ENCODE measurements around the gene MBNL1.

Gene MBNL1

GRCh38 chr3:152255290-152255689 is 13.4 kb upstream of the MBNL1 start:
- no peak overlapping the region for H2AFZ ChIP-seq (ENCODE audit: low read depth, low read length)
- H3K9ac ChIP-seq (ENCODE audit: low read depth, low read length): no peak overlapping the region
- H3K4me1 ChIP-seq (ENCODE audit: insufficient read depth, low read length): peaks cover 95% of the 10 kb centered on the region
- H3K27ac ChIP-seq (ENCODE audit: low read length): peak overlapping the region; percentile 63
- 0 out of 4 replicates have a peak overlapping the region, but pooled peaks of 1 of the 2 experiments have one; percentile 4 for H3K4me3 ChIP-seq (ENCODE audit: low read depth in 1 of 2, low read length in 2 of 2)
- H3K4me2 ChIP-seq (ENCODE audit: insufficient read depth, low read length): peak overlapping the region; percentile 56
- H3K79me2 ChIP-seq (ENCODE audit: insufficient read depth, low read length): peaks cover 97% of the 10 kb centered on the region
- H3K9me3 ChIP-seq (ENCODE audit: insufficient read depth, low read length, severe bottlenecking): no peaks in the 10 kb centered on the region
- peaks cover 9% of the 10 kb centered on the region; the same call in 1 of the 2 replicates for H4K20me1 ChIP-seq (ENCODE audit: insufficient read depth, low read length)
- DNase-seq (no peak), ATAC-seq (ENCODE audit: insufficient read depth, low read depth) (peak; percentile 64)
- H3K27me3 ChIP-seq (ENCODE audit: insufficient read depth, low read length, poor library complexity): no peaks in the 10 kb centered on the region
- H3K36me3 ChIP-seq (ENCODE audit: insufficient read depth, low read length): peaks cover 10% of the 10 kb centered on the region; the same call in 1 of the 2 replicates
- TF ChIP-seq EZH2 (IDR thresholded peaks at IDR 0.05; ENCODE audit: borderline replicate concordance, low read depth, low read length, severe bottlenecking): no peak
- TF ChIP-seq, protein P1, sequence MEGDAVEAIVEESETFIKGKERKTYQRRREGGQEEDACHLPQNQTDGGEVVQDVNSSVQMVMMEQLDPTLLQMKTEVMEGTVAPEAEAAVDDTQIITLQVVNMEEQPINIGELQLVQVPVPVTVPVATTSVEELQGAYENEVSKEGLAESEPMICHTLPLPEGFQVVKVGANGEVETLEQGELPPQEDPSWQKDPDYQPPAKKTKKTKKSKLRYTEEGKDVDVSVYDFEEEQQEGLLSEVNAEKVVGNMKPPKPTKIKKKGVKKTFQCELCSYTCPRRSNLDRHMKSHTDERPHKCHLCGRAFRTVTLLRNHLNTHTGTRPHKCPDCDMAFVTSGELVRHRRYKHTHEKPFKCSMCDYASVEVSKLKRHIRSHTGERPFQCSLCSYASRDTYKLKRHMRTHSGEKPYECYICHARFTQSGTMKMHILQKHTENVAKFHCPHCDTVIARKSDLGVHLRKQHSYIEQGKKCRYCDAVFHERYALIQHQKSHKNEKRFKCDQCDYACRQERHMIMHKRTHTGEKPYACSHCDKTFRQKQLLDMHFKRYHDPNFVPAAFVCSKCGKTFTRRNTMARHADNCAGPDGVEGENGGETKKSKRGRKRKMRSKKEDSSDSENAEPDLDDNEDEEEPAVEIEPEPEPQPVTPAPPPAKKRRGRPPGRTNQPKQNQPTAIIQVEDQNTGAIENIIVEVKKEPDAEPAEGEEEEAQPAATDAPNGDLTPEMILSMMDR (IDR thresholded peaks at IDR 0.05; ENCODE audit: borderline replicate concordance, extremely low read depth, low read length, poor library complexity, severe bottlenecking): no peak

DNA sequence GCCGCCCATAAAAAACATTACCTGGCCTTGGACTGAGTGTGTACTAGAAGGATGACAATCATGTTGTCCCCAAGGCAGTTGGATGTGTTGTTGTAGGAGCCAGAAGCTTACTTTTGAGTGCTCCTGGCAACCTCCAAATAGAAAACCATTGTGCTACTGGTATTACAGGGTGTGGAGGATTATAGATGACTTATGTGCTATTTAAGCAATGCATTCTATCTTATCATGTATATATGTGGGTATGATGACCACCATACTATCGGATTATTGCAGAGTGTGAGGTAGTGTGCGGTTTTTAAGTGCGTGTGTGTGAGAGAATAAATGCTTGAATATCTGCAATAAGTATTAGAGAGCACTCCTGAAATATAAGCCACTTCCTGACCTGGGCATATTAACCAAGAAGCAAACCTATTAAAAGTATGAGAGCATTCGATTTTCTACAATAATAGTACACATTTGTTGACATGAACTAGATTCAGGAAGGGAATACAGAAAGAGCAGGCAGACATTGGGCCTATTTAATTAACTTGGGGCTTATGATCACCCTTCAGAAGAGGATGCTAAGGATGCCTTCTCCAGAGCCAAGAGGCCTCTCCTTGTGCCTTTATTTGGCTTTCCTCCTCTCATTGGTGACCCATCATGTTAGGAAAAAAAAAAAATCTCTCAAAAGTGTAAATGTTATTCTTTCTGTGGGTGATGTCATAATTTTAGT is 11.7 kb upstream of the MBNL1 start:
- peak overlapping the region; percentile 71 for H3K27ac ChIP-seq (ENCODE audit: low read length)
- H2AFZ ChIP-seq (ENCODE audit: low read depth, low read length): no peak overlapping the region
- H3K9ac ChIP-seq (ENCODE audit: low read depth, low read length): peak overlapping the region; percentile 36
- H3K9me3 ChIP-seq (ENCODE audit: insufficient read depth, low read length, severe bottlenecking): no peaks in the 10 kb centered on the region
- peak overlapping the region; percentile 56 for H3K4me2 ChIP-seq (ENCODE audit: insufficient read depth, low read length)
- peaks cover 98% of the 10 kb centered on the region for H3K4me1 ChIP-seq (ENCODE audit: insufficient read depth, low read length)
- H3K4me3 ChIP-seq (ENCODE audit: low read depth in 1 of 2, low read length in 2 of 2): peak overlapping the region in 1 of 2 experiments; percentile 33; a peak in 2 of 4 replicates
- peaks cover 100% of the 10 kb centered on the region for H3K79me2 ChIP-seq (ENCODE audit: insufficient read depth, low read length)
- no peak for DNase-seq
- H3K36me3 ChIP-seq (ENCODE audit: insufficient read depth, low read length): peaks cover 17% of the 10 kb centered on the region; the same call in 1 of the 2 replicates
- TF ChIP-seq, protein P1 (IDR thresholded peaks at IDR 0.05; ENCODE audit: borderline replicate concordance, extremely low read depth, low read length, poor library complexity, severe bottlenecking): no peak
- TF ChIP-seq EZH2 (IDR thresholded peaks at IDR 0.05; ENCODE audit: borderline replicate concordance, low read depth, low read length, severe bottlenecking): no peak
- H4K20me1 ChIP-seq (ENCODE audit: insufficient read depth, low read length): peaks cover 9% of the 10 kb centered on the region; the same call in 1 of the 2 replicates
- no peaks in the 10 kb centered on the region for H3K27me3 ChIP-seq (ENCODE audit: insufficient read depth, low read length, poor library complexity)
- ATAC-seq (ENCODE audit: insufficient read depth, low read depth): peak; percentile 28

DNA sequence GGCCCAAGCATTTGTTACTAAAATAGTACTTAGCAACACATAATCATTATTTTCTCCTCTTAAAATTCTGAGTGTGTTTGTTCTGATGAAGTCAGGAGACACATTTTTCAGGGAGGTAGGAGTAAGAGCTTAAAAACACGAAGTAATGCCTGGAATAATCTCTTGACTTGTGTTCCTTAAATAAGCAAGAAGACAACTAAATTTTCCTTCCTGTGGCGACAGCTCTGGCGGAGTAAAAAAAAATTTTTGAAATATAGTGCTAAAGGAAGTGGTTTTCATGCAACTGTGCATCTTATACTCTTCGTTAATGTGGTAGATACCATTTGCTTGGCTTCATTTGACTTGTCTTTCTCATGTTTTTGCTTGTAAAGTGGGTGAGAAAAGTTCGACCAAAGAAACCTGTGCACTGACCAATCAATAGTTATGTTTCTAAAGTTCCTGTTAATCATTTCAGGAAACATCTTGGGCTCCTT is 11.1 kb upstream of the MBNL1 start:
- Histone ChIP-seq H3K36me3 (ENCODE audit: insufficient read depth, low read length) (peaks cover 22% of the 10 kb centered on the region), H3K27ac (ENCODE audit: low read length) (peak overlapping the region; percentile 71), H3K9ac (ENCODE audit: low read depth, low read length) (peak overlapping the region; percentile 36), H3K27me3 (ENCODE audit: insufficient read depth, low read length, poor library complexity) (no peaks in the 10 kb centered on the region), H4K20me1 (ENCODE audit: insufficient read depth, low read length) (peaks cover 9% of the 10 kb centered on the region; the same call in 1 of the 2 replicates), H2AFZ (ENCODE audit: low read depth, low read length) (no peak overlapping the region), H3K4me2 (ENCODE audit: insufficient read depth, low read length) (peak overlapping the region; percentile 56), H3K79me2 (ENCODE audit: insufficient read depth, low read length) (peaks cover 100% of the 10 kb centered on the region), H3K9me3 (ENCODE audit: insufficient read depth, low read length, severe bottlenecking) (no peaks in the 10 kb centered on the region), H3K4me1 (ENCODE audit: insufficient read depth, low read length) (peaks cover 96% of the 10 kb centered on the region), H3K4me3 (ENCODE audit: low read depth in 1 of 2, low read length in 2 of 2) (peak overlapping the region in 1 of 2 experiments; percentile 33; a peak in 1 of 4 replicates)
- TF ChIP-seq, protein P1 (IDR thresholded peaks at IDR 0.05; ENCODE audit: borderline replicate concordance, extremely low read depth, low read length, poor library complexity, severe bottlenecking): no peak
- DNase-seq (peak; percentile 47), ATAC-seq (ENCODE audit: insufficient read depth, low read depth) (peak; percentile 80)

All from DND-41 (cell line).